GM18498 (cell line): ENCODE results near the gene KLRK1.
A peak's percentile ranks its signal among the peaks of the same experiment; 100 is the strongest.
"Not testable (repeated sequence)": the region's sequence is repeated elsewhere in the genome, so short reads cannot be mapped to it uniquely, and the experiment has no call there.

ENCODE experiments used
- ATAC-seq: cut with Tn5 transposase; IDR thresholded peaks from one replicate; pipeline ENCODE4 v1.9.1; 2021; ENCODE audit warnings: mild to moderate bottlenecking, moderate library complexity; ENCODE audit not compliant: unreplicated experiment

KLRK1 gene

DNA sequence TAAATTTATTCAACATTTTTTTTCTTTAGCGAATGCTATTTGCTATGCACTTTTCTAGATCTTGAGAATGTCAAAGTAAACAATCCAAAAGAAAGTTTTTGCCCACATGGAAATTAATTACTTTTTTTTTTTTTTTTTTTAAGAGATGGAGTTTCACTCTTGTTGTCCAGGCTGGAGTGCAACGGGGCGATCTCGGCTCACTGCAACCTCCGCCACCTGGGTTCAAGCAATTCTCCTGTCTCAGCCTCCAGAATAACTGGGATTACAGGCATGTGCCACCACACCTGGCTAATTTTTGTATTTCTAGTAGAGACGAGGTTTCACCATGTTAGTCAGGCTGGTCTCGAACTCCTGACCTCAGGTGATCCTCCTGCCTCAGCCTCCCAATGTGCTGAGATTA is 1.1 kb upstream of the KLRK1 start:
- ATAC-seq, result not testable (repeated sequence)

- ATAC-seq, result no peak
Measured at GRCh38 chr12:10388624-10389413, 1.0 kb downstream of the KLRK1 start.

- not testable (repeated sequence) for ATAC-seq
Measured at GRCh38 chr12:10387498-10387897, 2.3 kb downstream of the KLRK1 start.

- ATAC-seq, result no peak
Measured at GRCh38 chr12:10386857-10387256, 3.0 kb downstream of the KLRK1 start.

GRCh38 chr12:10385166-10385613 is 4.7 kb downstream of the KLRK1 start:
- ATAC-seq, result no peak

- ATAC-seq, result no peak
Measured at GRCh38 chr12:10384191-10384590, 5.7 kb downstream of the KLRK1 start.

DNA sequence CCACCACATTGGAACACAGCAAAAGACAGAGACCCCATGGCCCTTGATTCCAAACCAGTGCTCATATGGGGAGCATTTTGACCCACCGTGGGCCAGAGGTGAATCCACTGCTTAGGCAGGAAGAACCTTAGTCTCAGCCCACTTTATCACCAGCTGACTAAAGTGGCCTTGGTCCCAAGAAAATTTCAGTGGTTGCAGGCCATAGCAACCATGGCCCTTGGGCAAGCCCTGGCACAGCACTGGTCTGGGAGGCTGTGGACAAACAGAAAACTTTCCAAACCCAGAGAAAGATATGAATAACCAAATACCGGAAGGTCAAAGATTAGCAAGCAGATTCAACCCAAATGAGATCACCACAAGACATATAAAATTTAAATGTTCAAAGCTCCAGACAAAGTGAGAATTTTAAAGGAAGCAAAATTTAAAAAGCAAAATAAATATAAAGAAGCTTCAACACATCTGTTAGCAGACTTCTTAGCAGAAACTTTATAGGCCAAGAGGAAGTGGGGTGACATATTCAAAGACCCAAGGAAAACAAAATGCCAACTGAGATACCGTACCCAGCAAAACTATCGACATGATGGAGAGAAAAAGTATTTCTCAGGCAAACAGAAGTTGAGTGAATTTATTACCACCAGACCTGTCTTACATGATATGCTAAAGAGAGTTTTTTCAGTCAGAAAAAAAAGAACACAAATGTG is 7.8 kb downstream of the KLRK1 start:
- no peak for ATAC-seq

GRCh38 chr12:10378737-10379136 is 11.1 kb downstream of the KLRK1 start:
- ATAC-seq, result not testable (repeated sequence)

DNA sequence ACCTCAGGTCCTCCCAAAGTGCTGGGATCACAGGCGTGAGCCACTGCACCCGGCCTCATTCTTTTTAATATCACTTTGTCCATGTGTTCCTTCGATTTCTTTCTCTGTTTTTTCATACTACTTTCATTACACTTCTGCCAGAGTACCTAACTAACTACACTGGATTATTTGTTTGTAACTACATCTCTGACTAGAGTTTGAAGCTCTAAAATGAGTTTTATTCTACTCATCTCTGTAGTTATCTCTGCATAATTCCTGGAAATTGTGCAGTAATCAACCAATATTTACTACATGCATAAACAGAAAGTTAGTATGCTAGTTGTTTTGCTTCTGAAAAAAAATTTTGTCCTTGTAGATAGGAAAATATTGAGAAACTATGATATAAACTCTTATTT is 15.2 kb downstream of the KLRK1 start:
- no peak for ATAC-seq

GRCh38 chr12:10372559-10372958 is 17.3 kb downstream of the KLRK1 start:
- ATAC-seq, result no peak

GRCh38 chr12:10371893-10372535 is 17.8 kb downstream of the KLRK1 start:
- ATAC-seq, result not testable (repeated sequence)

GRCh38 chr12:10369557-10370415 is 20.1 kb downstream of the KLRK1 start:
- no peak for ATAC-seq

- ATAC-seq, result no peak
Measured at GRCh38 chr12:10368206-10369171, 21.4 kb downstream of the KLRK1 start.

GRCh38 chr12:10367714-10368113 is 22.1 kb downstream of the KLRK1 start:
- ATAC-seq, result not testable (repeated sequence)

DNA sequence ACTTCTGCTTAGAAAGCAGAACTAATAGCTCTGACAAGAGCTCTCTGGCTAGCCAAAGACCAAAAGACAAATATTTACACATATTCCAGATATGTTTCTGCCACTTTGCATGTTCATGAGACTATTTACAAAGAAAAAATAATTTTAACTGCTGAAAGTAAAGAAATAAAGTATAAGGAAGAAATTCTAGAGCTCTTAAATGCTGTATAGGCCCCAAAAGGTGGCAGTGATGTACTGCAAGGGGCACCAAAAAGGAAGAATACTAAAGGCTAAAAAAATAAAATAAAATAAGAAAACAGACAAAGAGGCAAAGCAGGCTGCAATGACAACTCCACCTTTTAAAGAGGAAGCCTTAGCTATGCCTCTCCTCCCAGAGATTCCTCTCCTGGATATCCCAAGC is 23.0 kb downstream of the KLRK1 start:
- no peak for ATAC-seq

GRCh38 chr12:10365696-10366405 is 24.0 kb downstream of the KLRK1 start:
- ATAC-seq, result no peak

DNA sequence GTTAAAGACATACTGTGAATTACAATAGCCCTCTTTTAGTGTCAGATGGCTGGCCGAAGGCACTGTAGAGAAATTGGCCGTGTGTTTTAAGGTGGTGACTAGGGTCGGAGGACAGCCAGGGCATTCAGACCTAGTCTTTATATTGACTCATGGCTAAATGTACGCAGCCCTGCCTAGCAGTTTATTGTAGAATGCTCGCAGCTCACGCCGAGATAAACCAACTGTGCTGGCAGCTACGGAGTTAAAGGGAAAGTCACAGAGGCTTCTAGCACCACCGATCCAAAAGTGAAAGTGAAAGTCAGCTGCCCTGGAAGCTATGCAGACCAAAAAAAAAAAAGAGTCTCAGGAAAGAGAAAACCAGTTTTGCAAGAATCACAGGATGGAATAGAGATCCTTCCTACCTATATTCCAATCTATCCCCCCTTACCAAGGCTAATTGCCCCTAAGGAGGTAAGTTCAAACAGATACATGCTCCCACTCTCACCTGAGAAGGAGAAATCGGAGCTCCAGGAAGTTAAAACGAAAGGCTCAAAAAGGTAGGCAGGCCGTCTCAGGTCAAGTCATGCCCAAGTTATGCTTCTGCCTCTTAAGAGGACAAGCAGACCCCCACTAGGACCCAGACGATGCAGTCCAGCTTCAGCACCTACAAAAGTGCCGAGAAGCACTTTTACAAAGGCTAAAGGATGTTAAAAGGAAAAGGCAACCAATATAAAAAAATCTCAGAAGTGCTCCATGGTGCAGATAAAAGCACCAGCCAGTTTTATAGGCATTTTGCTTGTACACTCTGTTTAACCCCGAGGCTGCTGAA is 24.8 kb downstream of the KLRK1 start:
- peak; percentile 68 for ATAC-seq
